ENCODE measurements around the gene TELO2. TPM values are rescaled to one million over a fixed set of nuclear protein-coding genes. Genes with fewer than 3 reads are reported as not detected.

Gene TELO2
- total RNA-seq, 1 donor from 2014 or later, result 17.7 TPM

GRCh38 chr16:1543085-1543896, 50.1 kb downstream of the TELO2 start:
- no peaks in the 10 kb centered on the region for H3K27me3 ChIP-seq (ENCODE audit: low read depth)
- peak overlapping the region; percentile 83 for H3K4me3 ChIP-seq
- TF ChIP-seq, protein P1, sequence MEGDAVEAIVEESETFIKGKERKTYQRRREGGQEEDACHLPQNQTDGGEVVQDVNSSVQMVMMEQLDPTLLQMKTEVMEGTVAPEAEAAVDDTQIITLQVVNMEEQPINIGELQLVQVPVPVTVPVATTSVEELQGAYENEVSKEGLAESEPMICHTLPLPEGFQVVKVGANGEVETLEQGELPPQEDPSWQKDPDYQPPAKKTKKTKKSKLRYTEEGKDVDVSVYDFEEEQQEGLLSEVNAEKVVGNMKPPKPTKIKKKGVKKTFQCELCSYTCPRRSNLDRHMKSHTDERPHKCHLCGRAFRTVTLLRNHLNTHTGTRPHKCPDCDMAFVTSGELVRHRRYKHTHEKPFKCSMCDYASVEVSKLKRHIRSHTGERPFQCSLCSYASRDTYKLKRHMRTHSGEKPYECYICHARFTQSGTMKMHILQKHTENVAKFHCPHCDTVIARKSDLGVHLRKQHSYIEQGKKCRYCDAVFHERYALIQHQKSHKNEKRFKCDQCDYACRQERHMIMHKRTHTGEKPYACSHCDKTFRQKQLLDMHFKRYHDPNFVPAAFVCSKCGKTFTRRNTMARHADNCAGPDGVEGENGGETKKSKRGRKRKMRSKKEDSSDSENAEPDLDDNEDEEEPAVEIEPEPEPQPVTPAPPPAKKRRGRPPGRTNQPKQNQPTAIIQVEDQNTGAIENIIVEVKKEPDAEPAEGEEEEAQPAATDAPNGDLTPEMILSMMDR (IDR thresholded peaks at IDR 0.05; ENCODE audit: borderline replicate concordance), result no peak
- H3K9me3 ChIP-seq (replicated peaks), result no peaks in the 10 kb centered on the region
- peaks cover 100% of the 10 kb centered on the region for H3K4me1 ChIP-seq
- peak; percentile 78 for DNase-seq
- peak overlapping the region; percentile 98 for H3K27ac ChIP-seq (replicated peaks)
- peaks cover 52% of the 10 kb centered on the region for H3K36me3 ChIP-seq
- intact Hi-C loops (cut with micrococcal nuclease), result no loop called here

DNA sequence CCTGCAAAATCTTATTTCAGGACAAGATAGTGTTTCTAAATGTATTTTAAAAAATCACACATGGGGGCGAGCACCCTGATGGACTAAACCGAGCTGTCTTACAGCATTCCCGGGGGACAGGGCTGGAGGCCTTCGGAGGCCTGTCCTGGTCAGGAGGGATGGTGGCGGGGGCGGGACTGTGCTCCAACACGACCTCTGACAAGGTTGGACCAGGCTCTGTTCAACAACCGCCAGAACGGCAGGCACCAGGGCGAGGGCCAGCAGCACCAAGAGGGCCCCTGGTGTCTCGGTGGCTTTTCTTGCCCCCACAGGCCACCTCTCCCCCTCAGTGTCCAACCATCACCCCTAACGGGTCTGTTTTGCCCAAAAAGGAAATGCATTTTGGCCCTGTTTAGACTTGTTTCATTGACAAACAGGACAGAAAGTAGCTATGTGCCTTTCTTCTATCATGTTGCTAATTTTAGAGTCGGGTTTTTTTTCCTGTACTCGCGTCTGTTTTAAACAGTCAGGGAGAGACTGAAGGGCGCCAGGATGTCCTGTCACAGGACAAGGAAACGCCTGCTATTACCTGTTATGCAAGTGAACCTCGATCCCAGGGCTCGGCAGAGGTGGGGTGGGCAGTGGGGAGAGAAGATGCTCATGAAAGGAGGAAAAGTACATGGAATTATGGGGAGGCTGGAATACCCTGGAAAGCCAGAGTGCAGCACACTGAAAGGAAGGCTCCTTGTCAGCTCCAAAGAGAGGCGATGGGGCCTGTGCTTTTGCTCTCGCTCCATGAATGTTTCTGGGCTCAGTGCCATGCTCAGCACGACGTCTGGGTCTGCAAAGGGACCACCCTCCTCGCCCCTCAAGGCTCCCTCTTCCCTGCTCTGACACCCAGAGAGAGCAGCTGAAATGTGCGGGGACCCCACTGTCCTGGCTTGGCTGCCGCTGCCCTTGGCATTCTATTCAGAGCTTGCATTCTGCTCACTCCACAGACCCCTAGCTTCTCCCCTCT, 52.2 kb downstream of the TELO2 start:
- H3K4me1 ChIP-seq, result peaks cover 100% of the 10 kb centered on the region
- H3K36me3 ChIP-seq, result peaks cover 43% of the 10 kb centered on the region
- H3K27me3 ChIP-seq (ENCODE audit: low read depth), result no peaks in the 10 kb centered on the region
- TF ChIP-seq, protein P1 (IDR thresholded peaks at IDR 0.05; ENCODE audit: borderline replicate concordance), result no peak
- intact Hi-C loops (cut with micrococcal nuclease), result no loop called here
- peak overlapping the region; percentile 83 for H3K4me3 ChIP-seq
- H3K27ac ChIP-seq (replicated peaks), result peak overlapping the region; percentile 98
- H3K9me3 ChIP-seq (replicated peaks), result no peaks in the 10 kb centered on the region
- DNase-seq, result peak; percentile 77

DNA sequence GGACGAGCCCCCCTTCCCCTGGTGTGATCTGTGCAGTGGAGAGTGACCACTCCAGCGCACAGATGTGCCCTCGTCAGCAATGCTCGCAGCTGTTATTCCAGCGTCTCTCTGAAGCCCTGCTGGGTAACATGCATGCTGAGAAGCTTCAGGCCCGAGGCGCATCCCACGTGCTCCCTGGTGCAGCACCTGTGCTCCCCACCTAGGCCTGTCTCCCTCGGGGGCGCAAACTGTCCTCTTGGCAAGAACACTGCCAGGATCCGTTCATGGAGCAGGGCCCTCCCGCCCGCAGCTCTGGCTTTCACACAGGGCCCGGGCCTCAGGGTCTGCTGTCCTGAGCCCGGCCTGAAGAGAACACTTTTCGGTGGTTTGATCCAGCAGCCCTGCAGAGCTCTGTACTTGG, 53.3 kb downstream of the TELO2 start:
- intact Hi-C loops (cut with micrococcal nuclease), result no loop called here
- Histone ChIP-seq H3K27me3 (ENCODE audit: low read depth) (no peaks in the 10 kb centered on the region), H3K36me3 (peaks cover 33% of the 10 kb centered on the region), H3K4me1 (peaks cover 100% of the 10 kb centered on the region), H3K27ac (replicated peaks) (peak overlapping the region; percentile 98), H3K4me3 (peak overlapping the region; percentile 83), H3K9me3 (replicated peaks) (no peaks in the 10 kb centered on the region)
- TF ChIP-seq, protein P1 (IDR thresholded peaks at IDR 0.05; ENCODE audit: borderline replicate concordance), result no peak
- no peak for DNase-seq

GRCh38 chr16:1548233-1548632, 55.1 kb downstream of the TELO2 start:
- no peak for DNase-seq
- peaks cover 100% of the 10 kb centered on the region for H3K4me1 ChIP-seq
- H3K27ac ChIP-seq (replicated peaks), result peak overlapping the region; percentile 98
- no peaks in the 10 kb centered on the region for H3K9me3 ChIP-seq (replicated peaks)
- intact Hi-C loops (cut with micrococcal nuclease), result no loop called here
- peaks cover 27% of the 10 kb centered on the region for H3K36me3 ChIP-seq
- no peaks in the 10 kb centered on the region for H3K27me3 ChIP-seq (ENCODE audit: low read depth)
- peak overlapping the region; percentile 43 for H3K4me3 ChIP-seq
- TF ChIP-seq, protein P1 (IDR thresholded peaks at IDR 0.05; ENCODE audit: borderline replicate concordance), result no peak

DNA sequence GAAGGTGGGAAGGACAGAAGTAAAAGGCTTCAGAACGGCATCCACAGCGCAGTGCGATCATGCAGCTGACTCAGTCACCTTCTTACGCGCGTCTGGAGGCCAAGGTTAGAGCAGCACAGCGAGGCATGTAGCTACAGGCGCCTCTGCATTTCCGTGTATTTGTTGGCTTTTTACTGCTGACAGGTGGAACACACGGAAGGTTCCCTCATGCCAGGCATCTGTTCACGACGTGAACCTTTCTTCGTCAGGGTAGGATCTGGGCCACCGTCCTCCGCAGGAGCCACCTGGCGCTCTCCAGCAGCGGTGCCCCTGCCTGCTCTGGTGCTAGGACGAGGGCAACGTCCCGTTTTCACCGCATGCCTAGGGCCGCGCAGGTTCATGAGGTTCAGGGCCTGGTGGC, 55.6 kb downstream of the TELO2 start:
- H3K4me1 ChIP-seq, result peaks cover 100% of the 10 kb centered on the region
- peak overlapping the region; percentile 98 for H3K27ac ChIP-seq (replicated peaks)
- no peak for DNase-seq
- intact Hi-C loops (cut with micrococcal nuclease), result no loop called here
- no peaks in the 10 kb centered on the region for H3K27me3 ChIP-seq (ENCODE audit: low read depth)
- no peaks in the 10 kb centered on the region for H3K9me3 ChIP-seq (replicated peaks)
- TF ChIP-seq, protein P1 (IDR thresholded peaks at IDR 0.05; ENCODE audit: borderline replicate concordance), result no peak
- peak overlapping the region; percentile 43 for H3K4me3 ChIP-seq
- peaks cover 28% of the 10 kb centered on the region for H3K36me3 ChIP-seq

All from left ventricle myocardium inferior (tissue), 1 donor.